GM21619 (cell line): ENCODE data around the gene TAF11L4.
"Not testable (repeated sequence)": the region's sequence is repeated elsewhere in the genome, so short reads cannot be mapped to it uniquely, and the experiment has no call there.

Source experiments
- ATAC-seq: cut with Tn5 transposase; IDR thresholded peaks from one replicate; pipeline ENCODE4 v1.9.1; 2021; ENCODE audit not compliant: unreplicated experiment

Gene TAF11L4

GRCh38 chr5:17521501-17521900 lies at the start of gene TAF11L4:
Gene TAF11L4 (plus strand): TSS chr5:17521801.
- not testable (repeated sequence) for ATAC-seq

DNA sequence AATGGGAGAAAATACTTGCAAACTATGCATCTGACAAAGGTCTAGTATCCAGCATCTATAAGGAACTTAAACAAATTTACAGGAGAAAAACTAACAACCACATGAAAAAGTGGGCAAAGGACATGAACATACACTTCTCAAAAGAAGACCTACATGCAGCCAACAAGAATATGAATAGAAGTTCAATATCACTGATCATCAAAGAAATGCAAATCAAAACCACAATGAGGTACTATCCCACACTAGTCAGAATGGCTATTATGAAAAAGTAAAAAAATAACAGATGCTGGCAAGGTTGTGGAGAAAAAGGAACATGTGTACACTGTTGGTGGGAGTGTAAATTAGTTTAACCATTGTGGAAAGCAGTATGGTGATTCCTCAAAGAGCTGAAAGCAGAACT lies 46.5 kb upstream of the TAF11L4 start:
- ATAC-seq: not testable (repeated sequence)

GRCh38 chr5:17477043-17477442 lies 44.6 kb upstream of the TAF11L4 start:
- no peak for ATAC-seq

DNA sequence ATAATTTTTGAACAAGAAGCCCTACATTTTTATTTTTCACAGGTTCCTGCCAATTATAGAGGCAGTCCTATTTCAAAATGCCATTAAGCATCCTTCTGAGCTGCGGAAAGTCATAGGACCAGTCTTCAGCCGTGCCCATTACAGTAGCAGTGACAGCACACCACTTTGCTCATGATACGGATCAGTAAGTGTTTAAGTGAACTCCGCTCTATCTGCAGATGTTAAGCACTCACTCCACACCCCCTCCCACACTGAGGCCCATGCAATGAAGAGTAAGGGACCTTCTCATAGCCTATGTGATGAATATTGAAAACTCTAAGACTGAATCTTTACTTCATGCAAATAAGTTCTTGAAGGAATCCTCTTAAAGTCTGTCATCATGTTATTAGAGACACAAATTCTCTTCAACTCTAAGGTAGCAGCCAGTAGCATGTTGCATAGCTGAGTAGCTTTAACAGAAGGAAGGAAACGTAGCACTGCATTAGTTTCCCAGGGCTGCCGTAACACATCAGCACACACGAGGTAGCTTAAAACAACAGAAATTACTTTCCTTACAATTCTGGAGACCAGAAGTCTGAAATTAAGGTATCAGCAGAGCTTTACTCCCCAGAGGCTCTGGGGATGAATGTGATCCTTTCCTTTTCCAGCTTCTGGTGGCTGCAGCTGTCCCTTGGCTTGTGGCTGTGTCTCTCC lies 43.9 kb upstream of the TAF11L4 start:
- ATAC-seq: no peak

- no peak for ATAC-seq
These were observed 40.2 kb upstream of the TAF11L4 start for GRCh38 chr5:17481378-17481777.

DNA sequence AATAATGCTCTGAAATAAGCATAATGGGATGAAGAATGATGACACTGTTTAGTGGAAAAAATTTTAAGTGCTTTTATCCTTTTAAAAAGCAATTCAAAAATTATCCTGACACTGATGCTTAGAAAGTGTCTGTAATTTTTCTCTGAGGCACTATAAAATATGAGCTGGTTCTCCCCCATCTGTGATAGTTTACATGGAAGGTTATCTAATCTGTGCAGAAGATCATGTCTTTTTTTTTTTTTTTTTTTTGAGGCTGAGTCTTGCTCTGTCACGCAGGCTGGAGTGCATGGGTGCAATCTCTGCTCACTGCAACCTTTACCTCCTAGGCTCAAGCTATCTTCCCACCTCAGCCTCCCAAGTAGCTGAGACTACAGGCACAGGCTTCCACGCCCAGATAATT lies 38.8 kb upstream of the TAF11L4 start:
- no peak for ATAC-seq

GRCh38 chr5:17486464-17487173 lies 35.0 kb upstream of the TAF11L4 start:
- ATAC-seq: not testable (repeated sequence)

GRCh38 chr5:17487174-17487512 lies 34.5 kb upstream of the TAF11L4 start:
- no peak for ATAC-seq

DNA sequence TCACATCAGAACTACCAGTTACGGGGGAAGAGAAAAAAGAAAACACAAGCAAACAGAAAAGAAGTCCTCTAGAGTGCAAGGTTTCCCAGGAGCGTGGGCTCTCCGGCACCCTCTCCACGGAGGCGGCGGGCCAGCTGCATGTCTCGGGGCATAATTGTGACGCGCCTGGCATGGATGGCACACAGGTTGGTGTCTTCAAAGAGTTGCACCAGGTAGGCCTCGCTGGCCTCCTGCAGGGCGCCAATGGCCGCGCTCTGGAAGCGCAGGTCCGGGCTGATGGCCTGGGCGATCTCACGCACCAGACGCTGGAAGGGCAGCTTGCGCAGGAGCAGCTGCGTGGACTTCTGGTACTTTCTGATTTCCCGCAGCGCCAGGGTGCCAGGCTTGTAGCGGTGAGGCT lies 30.3 kb upstream of the TAF11L4 start:
- not testable (repeated sequence) for ATAC-seq

GRCh38 chr5:17492770-17493169 lies 28.8 kb upstream of the TAF11L4 start:
- no peak for ATAC-seq

- ATAC-seq: no peak
These were observed 24.2 kb upstream of the TAF11L4 start for GRCh38 chr5:17497446-17497845.

GRCh38 chr5:17497931-17498330 lies 23.7 kb upstream of the TAF11L4 start, which contains the start of gene TAF11L2:
Gene TAF11L2 (plus strand): TSS chr5:17498231.
- ATAC-seq: not testable (repeated sequence)

GRCh38 chr5:17511775-17512325 lies 9.8 kb upstream of the TAF11L4 start:
- no peak for ATAC-seq

DNA sequence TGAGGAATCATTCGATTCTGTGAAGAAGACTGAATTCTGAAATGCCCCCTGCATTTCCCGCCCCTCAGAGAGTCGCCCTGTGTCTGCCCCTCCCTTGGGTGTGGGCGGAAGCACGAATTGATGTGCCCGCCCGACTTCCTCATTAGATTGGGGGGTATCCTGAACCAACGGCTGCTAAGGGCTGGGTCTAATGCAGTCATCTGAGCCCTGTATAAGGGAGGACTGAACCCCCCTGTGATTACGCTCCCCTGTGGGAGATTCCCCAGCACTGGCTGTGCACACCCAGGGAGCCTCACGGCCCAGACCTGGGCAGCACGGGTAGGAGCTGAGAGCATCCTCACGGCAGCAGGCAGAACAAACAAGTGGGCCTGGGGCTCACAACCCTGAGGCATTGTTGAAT lies 4.1 kb upstream of the TAF11L4 start:
- not testable (repeated sequence) for ATAC-seq

DNA sequence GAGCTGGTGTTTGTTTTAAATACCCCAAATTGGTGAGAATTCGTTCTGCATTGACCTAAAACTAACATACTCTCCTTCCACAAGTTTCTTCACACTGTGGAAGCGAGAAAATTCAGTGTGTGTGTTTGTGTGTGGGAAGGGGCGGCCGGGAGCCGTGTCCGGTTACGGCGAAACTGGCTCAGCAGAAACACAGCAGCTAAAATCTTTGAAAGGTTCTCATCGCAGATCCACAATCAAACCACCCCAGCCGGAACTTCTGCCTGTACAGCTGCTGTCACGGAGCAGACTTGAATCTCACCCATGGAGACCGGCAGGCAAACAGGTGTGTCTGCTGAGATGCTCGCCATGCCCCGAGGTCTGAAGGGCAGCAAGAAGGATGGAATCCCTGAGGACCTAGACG lies 3.5 kb upstream of the TAF11L4 start, which contains the start of gene TAF11L3:
TSS of gene TAF11L3 (plus strand) at position 301 of the 400 bp plus-strand sequence.
- ATAC-seq: not testable (repeated sequence)

DNA sequence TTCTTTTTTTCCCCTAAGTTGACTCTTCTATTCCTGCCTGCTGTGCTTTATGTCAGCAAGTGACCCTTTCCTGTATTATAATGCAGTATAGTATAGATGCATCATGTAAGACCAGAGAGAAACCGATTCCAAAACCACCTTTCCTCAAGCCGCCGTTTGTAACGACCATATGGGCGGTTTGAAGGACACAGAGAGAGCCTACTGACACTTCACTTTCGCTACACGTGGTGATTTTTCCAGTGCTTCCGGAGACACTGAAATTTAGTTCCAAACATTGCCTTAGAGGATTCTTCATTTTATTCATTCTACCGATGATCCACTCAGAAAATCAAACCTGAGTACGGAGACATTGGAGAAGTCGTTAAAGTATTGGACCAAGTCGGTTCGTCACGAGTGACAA lies 2.1 kb upstream of the TAF11L4 start:
- not testable (repeated sequence) for ATAC-seq

- not testable (repeated sequence) for ATAC-seq
These were observed 3.3 kb downstream of the TAF11L4 start, which contains the start of gene TAF11L5 for GRCh38 chr5:17524935-17525334. Gene TAF11L5 (plus strand): TSS chr5:17525235.

- not testable (repeated sequence) for ATAC-seq
These were observed 4.9 kb downstream of the TAF11L4 start for GRCh38 chr5:17526504-17526903.

DNA sequence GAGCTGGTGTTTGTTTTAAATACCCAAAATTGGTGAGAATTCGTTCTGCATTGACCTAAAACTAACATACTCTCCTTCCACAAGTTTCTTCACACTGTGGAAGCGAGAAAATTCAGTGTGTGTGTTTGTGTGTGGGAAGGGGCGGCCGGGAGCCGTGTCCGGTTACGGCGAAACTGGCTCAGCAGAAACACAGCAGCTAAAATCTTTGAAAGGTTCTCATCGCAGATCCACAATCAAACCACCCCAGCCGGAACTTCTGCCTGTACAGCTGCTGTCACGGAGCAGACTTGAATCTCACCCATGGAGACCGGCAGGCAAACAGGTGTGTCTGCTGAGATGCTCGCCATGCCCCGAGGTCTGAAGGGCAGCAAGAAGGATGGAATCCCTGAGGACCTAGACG lies 6.8 kb downstream of the TAF11L4 start, which contains the start of gene TAF11L6:
TSS of gene TAF11L6 (plus strand) at position 301 of the 400 bp plus-strand sequence.
- not testable (repeated sequence) for ATAC-seq
